ENCODE results near the gene C1QTNF9. TPM values are rescaled to one million over a fixed set of nuclear protein-coding genes. Genes with fewer than 3 reads are reported as not detected.

The C1QTNF9 gene
- total and polyA plus RNA-seq, 9 of the 15 experiments (the other 6 are each of a cell fraction or from before 2014, with no cell fraction given) = not detected

DNA sequence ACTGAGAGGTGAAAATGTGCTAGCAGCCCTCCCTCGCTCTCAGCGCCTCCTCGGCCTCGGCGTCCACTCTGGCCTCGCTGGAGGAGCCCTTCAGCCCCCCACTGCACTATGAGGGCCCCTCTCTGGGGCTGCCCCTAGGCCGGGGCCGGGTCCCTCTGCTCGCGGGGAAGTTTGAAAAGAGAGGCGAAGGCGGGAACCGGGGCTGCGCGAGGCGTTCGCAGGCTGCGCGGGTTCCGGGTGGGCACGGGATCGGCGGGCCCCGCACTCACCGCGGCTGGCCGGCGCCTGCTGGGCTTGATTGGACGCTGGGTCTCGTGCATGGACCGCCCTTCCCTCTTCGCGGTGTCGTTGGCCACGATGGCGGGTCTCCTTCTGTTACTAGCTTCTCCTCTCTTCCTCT, 29.3 kb downstream of the C1QTNF9 start (continued):
- TF ChIP-seq TEAD1 (CRISPR knock-in tag; IDR thresholded peaks at IDR 0.05) (no peak), HNRNPLL (IDR thresholded peaks at IDR 0.05; ENCODE audit: low read depth, low read length, poor library complexity, severe bottlenecking) (no peak), KHSRP (IDR thresholded peaks at IDR 0.05) (no peak), PHF8 (IDR thresholded peaks at IDR 0.05; ENCODE audit: borderline replicate concordance, low read length) (no peak), ZNF780A (CRISPR knock-in tag; IDR thresholded peaks at IDR 0.05) (no peak), STAT5A (IDR thresholded peaks at IDR 0.05; ENCODE audit: borderline replicate concordance, low read length) (no peak), ZNF444 (CRISPR knock-in tag; IDR thresholded peaks at IDR 0.05) (no peak)
- TF ChIP-seq, protein P1, sequence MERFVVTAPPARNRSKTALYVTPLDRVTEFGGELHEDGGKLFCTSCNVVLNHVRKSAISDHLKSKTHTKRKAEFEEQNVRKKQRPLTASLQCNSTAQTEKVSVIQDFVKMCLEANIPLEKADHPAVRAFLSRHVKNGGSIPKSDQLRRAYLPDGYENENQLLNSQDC (CRISPR knock-in tag; IDR thresholded peaks at IDR 0.05) = no peak

- FAIRE-seq (no peak), ATAC-seq (no peak), DNase-seq (ENCODE audit: extremely low read depth in 1 of 4, low spot score in 3 of 4) (no peak)
- no peaks in the 10 kb centered on the region for H3K9me3 ChIP-seq (replicated peaks; ENCODE audit: control insufficient read depth, insufficient read depth, low read depth, low read length)
- H3K4me1 ChIP-seq (replicated peaks in 1 of 2; ENCODE audit: control insufficient read depth in 2 of 2, insufficient read depth in 2 of 2, low read length in 2 of 2) = no peaks in the 10 kb centered on the region
- no peaks in the 10 kb centered on the region for H3K27me3 ChIP-seq (ENCODE audit: control insufficient read depth in 2 of 2, insufficient read depth in 2 of 2, low read length in 2 of 2)
- ChIA-PET CTCF (ENCODE audit: low intra/inter-chr PET ratio) (no interaction called here), POLR2A (no interaction called here)
- no peaks in the 10 kb centered on the region for H3K79me2 ChIP-seq (ENCODE audit: control insufficient read depth, insufficient read depth, low read length)
- in situ Hi-C loops (cut with MboI) = no loop called here
- no peak overlapping the region for H2AFZ ChIP-seq (ENCODE audit: low read depth, low read length)
- H4K20me1 ChIP-seq (replicated peaks; ENCODE audit: control insufficient read depth, insufficient read depth, low read length) = no peaks in the 10 kb centered on the region
- intact Hi-C loops (cut with micrococcal nuclease) = no loop called here
- WGBS (ENCODE audit: insufficient coverage, low coverage, missing lambda C conversion rate) = 2% methylated on average over 9 of the region's 35 CpGs
- H3K9ac ChIP-seq (ENCODE audit: insufficient read depth in 1 of 2, low read depth in 2 of 2, low read length in 2 of 2) = no peak overlapping the region
- H3K4me2 ChIP-seq (ENCODE audit: insufficient read depth, low read length) = no peak overlapping the region
- no TSS peak for BruUV-seq (replicated peaks)
- no peaks in the 10 kb centered on the region for H3K36me3 ChIP-seq (ENCODE audit: control insufficient read depth, insufficient read depth, low read length)
- H3K9me1 ChIP-seq (ENCODE audit: control insufficient read depth, insufficient read depth, low read length) = no peaks in the 10 kb centered on the region
- H3K4me3 ChIP-seq = no peak overlapping the region
- H3K27ac ChIP-seq (ENCODE audit: extremely low read depth, low read depth, low read length) = no peak overlapping the region
- TF ChIP-seq POLR2G (IDR thresholded peaks at IDR 0.05; ENCODE audit: low read depth, low read length) = no peak
- no peak for TF ChIP-seq ARID2 (IDR thresholded peaks at IDR 0.05)
- no peak for TF ChIP-seq ATF7 (IDR thresholded peaks at IDR 0.05)
- no peak for TF ChIP-seq GABPB2 (CRISPR knock-in tag; conservative IDR thresholded peaks at IDR 0.05)
- no peak for TF ChIP-seq CCAR2 (IDR thresholded peaks at IDR 0.05; ENCODE audit: low read depth, low read length)
- TF ChIP-seq ZNF311 (CRISPR knock-in tag; IDR thresholded peaks at IDR 0.05) = no peak
- TF ChIP-seq CHD1 (IDR thresholded peaks at IDR 0.05; ENCODE audit: low read length) = no peak
- TF ChIP-seq CBX2 (IDR thresholded peaks at IDR 0.05; ENCODE audit: insufficient read depth, low read length, poor library complexity, severe bottlenecking) = no peak
- TF ChIP-seq TGIF2 (CRISPR knock-in tag; IDR thresholded peaks at IDR 0.05) = no peak
- TF ChIP-seq MAFG (tag; conservative IDR thresholded peaks at IDR 0.05) = no peak
- TF ChIP-seq YBX1 (IDR thresholded peaks at IDR 0.05) = no peak
Measured at GRCh38 chr13:24339937-24340607, 30.7 kb downstream of the C1QTNF9 start.
